ENCODE measurements around the gene PARD3.
A peak's percentile ranks its signal among the peaks of the same experiment; 100 is the strongest.

The PARD3 gene

DNA sequence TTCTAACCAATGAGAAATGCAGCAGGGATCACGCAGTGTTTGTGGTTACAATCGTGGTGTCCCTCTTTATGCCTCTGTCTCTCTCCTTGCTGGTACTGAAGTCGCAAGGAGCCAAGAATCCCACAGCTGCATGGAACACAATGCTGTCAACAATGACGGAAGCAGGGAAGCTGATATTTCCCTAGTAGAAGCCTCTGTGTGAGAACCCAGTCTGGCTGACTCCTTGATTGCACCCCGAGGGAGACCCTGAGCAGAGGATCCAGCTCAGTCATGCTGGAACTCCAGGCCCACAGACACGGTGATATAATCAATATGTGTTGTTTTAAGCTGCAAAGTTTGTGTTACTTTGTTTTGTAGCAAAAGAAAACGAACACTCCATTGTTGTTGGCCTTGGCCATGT lies 677.9 kb downstream of the PARD3 start:
- DNase-seq, result no peak

DNA sequence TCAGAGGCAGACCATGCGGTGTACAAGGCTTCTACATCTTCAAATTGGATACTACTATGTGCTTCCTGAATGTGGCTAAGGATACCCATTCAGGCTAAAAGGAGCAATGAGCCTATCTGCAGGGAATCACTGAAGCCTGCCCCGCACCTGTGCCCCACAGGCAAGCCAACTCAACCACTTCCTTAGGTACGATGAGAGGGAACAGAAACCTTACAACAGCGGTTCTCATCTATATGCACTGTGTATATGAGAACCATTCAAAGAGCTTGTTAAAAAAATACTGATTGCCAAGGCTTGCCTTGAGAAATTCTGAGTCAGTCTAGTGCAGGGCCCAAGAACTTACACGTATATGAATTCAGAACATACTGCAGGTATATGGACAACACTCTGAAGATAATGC lies 679.6 kb downstream of the PARD3 start:
- no peak for DNase-seq

DNA sequence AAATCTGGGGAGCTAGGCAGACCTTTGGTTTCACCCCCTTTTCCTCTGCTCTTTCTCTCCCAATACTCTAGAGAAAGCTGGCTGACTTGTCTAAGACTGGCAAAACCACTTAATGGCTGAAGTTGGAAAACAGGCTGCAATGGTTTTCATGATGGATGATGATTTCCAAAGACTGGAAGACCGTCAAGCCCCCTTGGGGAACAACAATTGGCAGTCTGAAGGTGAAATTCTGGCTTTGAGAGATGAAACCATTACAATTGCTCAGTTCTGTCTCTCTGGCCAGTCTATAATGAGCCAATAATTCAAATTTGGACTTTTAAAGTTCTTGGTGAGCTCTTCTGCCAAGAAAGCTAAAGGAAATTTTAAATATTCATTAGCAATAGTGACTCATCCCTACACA lies 680.5 kb downstream of the PARD3 start:
- DNase-seq, result no peak

DNA sequence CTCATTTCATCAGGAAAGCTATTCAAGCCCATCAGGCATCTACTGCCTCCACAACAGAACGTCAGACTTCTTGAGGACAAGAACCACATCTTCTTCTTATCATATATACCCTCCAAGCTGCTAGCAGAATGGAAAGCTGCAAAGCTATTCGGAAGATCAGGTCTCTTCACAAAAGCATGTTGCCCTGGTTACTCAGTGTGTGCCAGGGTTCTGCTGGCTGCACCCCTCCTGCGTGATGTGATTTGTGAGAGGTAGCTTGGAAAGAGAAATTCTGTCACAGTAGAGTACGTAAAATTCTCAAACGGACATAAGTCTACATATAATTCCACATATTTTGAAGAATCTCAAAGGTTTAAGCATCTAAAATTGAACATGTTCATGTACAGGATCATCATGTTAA lies 681.7 kb downstream of the PARD3 start:
- DNase-seq, result no peak

DNA sequence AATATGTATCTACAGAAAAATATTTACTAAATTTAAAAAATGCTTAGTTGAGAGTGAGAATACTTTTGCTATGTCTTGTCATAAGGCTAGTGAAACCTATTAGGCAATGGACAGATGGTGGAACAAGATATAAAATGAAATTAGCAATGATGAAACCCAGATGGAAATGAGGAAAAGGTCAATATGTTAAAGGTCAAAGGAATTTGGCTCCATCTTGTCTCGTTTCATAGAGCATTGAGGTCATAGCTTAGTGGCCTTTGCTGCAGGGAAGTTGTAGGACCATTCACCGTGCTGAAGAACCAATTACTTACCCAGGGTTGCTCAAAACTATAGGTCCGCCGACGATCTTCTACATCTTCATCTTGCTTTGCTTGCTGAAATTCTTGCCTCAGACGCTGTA lies 683.9 kb downstream of the PARD3 start:
- DNase-seq, result no peak

DNA sequence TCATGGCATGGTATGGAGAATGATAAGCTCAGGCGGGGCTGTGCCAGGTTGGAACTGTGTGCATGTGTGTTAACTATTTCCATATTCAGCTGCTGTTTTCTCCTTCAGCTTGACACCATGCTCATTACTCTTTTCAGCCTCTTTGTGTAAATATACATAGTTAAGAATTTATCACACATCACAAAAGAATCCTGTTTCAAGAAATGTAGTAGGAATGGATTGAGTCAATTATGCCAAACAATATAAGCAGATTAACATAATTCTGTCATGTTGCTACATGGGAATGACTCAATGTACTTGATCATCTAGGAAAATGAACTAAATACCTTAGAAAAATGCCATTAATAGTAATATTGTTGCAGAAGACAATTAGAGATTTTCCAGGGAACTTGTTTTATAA lies 687.4 kb downstream of the PARD3 start:
- DNase-seq, result no peak

DNA sequence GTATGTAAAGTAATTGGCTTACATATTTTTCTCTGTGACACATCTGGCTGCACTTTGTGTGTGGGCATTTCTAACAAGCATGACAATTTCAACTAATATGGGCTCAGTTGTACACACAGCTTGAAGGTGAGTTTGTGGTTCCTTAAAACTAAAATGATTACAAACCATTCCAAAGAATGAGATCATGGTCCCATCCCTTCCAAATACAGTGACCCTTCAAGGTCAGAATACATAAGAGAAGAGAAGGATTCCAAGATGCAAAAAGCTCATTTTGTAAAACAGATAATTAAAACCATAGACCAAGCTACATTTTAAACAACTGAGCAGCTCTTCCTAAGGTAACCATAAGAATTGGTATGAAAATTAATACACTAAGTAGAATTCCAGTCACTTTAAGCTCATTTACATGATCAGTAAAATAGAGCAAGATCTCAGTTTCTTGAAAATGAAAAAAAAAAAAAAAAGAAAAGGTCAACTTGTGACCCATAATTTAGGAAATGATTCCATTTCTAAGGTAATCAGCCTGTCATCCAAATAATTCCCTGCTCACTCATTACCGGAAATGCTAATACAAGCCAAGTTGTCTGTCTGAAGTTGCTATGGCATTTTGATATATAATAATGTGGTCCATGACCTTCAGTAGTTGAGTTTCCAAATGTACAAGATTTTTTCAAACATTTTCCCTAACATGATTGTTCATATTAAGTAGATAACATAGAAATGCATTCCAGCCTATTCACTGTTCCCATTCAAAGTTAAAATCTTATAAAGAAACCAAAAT lies 688.5 kb downstream of the PARD3 start:
- no peak for DNase-seq

DNA sequence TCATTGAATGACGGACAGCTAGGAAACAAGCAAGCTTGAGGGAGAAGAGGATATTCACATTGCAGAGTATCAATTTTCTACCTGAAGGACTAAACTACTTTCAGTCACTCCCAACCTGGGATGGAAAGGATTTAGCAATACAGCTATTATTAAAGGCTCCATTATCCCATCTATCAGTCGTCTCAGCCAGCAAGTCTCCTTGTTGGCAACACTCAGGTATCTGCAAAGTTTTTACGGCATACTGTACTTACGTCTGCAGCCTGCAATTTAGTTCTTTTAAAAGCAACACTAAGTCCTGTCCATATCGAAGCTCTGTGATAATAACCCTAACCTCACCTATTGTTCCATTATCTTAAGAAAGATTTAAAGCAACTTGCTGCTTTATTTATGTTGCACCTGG lies 689.4 kb downstream of the PARD3 start:
- peak; percentile 80 for DNase-seq

DNA sequence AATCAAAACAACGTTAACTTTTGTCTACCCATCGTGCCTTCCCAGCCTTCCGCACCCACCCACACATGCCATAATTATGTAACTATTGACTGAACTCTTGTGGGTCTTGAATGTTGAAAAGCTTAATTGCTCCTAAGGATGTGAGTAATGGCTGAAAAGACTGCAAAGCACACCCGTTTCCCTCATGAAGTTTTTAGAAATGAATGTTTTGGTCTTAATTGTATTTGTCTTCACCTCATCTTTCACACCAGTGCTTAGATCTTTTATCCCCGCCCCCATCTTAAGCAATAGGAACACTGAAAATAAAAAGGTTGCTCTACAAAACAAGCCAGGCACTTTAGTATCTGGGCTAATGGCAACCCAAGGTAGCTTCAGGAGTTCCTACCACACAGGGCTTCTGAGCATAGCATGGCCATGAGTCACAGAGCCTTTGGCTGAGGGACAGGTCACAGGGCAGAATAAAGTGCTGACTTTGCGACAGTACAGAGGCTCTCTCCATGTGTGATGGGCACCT lies 690.5 kb downstream of the PARD3 start:
- peak; percentile 70 for DNase-seq

DNA sequence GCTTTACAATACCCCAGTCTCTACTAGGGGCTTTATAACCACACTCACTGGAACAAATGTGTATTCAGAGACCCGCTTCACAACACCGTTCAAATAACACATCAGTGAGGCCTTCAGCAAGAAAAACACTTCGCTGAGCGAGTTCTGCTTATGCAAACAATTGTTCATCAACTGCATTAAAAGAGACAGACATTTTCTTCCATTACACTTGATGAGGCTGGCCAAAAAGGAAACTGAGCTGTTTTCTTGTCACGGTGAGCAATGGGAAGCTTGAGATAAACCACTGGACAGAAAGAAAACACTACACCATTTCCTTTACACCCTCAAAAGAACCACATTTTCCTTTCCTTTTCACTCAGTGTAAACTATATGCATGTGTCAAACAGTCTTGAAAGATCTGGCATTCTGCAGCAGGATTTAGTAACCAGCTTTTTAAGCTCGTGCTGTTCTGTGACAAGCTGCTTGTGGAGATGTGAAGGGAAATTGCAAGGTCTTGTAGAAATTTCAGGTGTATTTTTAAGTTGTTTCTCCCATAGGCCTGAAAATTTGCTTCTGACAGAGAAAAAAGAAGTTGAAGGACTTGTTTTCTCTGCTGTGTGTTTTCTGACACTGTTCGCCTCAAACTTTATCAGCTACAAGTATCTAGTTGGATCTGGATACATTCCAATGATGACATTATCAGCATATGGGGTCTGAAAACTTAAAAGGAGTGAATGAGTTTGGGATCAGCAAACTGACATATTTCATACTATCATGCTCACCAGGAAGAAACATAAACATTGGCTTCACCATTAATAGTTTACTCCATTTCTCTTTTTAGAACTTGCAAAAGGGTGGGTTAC lies 693.1 kb downstream of the PARD3 start:
- DNase-seq, result no peak

DNA sequence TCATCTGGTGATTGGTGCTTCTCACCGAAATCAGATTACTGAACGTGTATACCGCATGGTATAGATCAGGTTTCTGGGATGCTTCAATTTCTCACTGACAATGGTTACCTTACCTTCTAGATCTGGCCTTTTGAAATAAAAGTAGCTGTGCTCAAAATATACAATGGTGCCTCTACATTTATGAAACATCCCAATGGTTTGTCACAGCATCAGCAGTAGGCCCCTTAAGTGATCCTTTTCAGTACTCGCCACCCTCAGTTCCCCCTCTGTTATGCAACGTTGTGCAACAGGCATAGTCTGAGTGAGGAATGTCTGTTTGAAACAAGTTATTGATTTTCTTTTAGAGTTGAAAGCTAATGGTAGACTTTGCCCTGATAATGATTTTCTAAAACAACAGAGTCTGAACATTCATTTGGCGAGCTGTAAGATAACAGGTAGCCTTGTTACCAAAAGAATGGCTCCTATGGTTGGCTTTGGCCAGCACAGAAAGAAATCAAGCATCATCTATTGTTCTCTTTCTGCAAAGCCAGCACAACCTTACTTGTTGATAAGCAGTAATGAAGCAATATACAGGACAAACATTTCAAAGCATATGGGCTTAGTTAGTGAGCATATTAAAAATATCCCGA lies 693.9 kb downstream of the PARD3 start:
- no peak for DNase-seq

DNA sequence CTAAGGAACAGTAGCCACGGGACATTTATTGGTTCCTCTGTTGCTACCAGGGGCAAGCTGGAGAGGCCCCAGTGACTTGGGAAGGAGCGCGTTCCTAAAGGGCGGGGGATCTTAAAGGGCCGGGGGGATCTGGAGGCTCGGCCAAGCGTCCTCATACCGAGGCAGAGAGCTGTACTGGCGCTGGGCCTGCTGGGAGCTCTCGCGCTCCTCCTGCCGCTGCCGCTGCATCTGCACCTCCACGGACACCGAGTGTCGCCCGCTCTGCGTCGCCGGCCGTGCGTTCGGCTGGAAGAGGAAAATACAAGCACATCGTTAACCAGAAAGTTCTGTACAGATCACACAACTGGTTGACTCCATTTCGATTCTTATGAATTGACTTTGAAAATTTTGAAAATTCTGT lies 695.6 kb downstream of the PARD3 start:
- no peak for DNase-seq

DNA sequence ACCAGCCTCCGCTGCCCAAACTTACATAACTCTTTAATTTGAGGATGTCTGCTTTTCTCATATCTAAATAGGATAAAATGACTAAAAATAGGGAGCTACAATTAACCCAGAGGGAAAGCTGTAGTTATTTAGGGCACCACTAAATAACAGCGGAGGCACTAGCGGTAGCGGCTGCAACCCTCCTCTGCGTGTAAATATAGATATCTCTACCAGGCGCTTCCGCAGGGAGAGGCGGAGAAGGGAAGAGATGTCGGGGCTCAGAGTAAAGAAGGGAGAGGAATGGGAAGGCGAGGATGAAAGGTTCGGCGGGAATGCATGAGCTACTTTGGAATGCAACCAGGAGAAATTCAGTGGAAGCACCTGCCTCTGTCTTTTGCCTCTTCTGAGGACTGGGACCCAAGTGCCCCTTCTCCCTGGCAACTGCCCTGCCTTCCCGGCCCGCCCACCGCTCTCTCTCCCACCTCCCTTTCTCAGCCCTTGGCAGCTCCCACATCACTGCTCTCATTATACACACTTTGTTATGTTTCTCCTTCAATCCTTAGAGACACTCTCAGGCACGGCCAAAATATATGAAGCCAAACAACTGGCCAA lies 698.3 kb downstream of the PARD3 start:
- peak; percentile 25 for DNase-seq

DNA sequence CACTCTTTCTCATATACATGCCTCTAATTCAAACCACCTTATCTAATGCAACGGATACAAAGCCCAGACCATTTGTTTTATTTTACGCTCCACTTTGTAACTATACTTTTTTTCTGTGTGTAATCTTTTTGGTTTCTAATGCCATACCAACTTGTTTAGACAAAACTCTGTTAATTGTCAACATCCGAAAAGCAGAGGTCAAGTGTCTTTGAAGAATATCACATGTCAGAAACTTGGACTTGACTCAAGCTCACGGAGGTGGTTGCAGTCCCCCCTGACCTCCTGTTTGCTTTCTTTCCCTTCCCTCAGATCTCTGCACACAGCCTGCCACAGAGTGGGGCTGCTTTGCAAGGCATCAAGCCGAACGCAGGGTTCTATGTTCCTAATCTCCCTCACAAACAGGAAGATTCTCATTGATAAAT lies 698.9 kb downstream of the PARD3 start:
- no peak for DNase-seq

DNA sequence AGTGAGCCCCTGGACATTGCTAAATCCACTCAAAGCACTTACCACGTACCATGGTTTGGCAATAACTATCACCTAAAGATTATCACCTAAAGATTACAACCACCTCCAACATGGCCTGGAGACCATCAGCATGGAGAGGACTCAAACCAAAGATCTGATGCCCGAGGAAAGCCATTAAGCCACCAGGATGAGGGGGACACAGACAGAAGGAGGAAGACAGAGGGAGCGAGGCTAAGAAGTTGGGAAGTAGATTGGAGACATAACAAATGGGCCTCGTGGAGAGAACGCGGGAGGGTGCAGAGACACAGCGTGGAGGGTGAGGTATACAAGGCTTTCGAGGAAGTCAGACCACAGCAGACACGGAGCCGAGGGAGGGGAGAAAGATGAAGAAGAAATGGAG lies 700.2 kb downstream of the PARD3 start:
- no peak for DNase-seq

DNA sequence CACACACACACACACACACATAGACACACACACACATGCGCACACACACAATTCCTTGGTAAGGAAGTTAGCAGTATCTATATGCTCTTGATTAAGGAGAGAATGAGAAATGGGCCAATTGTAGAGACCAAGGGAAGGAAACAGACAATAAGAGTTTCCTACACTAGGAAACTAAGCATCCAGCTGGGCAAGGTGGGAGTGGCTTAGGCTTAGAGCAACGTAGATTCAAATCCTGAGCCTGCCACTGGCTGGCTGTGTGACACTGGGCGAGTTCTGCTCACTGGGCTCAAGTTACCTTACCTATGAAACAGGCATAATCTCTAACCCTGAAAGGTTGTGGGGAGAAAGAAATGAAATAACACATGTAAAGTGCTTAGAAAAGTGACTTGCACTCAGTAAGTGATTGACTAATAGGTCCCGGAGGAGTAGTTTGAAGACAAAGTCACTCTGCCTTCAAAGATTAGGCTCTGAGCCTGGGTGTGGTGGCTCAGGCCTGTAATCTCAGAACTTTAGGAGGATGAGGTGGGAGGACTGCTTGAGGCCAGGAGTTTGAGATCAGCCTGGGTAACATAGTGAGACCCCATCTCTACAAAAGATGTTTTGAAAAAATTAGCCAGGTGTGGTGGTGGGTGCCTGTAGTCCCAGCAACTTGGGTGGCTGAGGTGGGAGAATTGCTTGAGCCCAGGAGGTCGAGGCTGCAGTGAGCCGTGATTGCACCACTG lies 701.4 kb downstream of the PARD3 start:
- no peak for DNase-seq

DNA sequence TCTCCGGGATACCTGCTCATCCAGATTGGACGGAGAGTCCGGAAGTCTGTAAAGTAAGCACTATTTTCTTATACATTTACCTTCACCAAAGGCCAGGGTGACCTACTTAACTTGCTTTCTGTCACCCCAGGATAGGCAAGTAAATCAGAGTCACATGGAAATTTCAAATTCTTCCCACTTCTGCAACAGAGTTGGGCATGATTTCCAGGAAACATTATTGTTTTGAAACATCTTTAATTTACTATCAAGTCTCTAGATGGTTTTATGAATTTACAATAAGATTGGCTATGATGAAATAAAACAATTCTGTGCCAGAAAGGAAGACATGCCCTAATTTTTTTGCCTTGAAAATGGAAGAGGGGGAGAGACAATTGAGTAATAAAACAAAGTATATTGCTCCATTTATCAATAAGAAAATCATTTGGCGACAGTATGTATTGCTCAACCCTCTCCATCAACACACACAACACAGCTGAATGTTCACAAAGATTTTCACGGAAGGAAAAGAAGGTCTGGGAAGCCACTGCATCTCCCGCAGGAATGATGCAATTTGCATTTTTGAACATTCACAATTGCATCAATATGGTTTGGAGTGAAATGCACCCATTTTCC lies 702.8 kb downstream of the PARD3 start:
- DNase-seq, result no peak

DNA sequence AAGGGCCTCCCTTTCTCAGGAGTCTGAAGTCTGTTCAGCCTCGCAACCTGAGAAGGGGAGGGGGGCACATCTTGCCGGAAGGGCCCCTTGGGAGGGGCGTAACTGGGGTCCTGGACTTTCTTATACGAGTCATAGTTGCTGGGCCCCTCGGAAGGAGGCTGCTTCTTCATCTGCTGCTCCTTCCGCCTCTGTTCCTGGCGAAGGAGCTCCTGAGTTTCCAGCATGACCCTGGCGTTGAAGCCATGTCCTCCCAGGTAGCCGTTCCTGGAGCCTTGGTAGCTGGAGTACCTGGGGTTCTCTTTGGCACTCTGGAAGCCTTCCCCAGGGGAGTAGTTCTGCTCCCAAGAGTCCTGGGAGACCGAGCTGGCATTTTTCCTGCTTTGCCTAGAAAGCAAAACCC lies 703.9 kb downstream of the PARD3 start:
- DNase-seq, result no peak

DNA sequence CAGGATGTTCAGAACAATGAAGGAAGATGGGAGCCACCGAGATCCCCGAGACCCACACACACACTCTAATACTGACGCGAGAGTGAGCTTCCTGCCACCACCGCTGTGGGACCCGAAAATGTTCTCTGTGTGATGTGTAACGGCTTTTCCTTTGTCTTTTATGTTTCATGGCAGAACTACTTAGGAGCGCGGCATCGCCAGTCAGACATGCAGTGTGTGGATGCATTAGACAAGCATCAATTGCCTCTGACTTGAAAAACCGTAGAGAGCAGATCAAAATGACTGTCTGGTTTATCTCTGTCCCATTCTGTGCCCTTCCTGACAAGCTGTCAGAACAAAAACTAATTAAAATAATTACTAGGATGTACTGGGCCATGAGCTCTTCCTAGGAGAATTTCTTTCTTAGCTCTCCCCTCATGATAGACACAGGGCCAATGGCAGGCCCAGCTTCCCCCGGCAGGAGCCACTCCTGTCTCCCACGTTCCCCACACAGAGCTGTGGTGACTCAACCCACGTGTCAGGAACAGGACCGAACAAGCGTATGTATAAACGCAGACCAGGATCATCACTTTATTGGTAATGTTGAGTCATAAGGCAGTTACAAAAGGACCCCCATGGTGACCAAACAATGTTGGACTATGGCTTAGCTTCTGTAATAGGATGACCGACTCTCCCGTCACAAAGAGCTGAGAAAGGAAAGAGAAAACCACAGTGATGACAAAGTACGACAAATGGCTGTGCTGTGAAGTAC lies 705.0 kb downstream of the PARD3 start:
- peak; percentile 8 for DNase-seq

DNA sequence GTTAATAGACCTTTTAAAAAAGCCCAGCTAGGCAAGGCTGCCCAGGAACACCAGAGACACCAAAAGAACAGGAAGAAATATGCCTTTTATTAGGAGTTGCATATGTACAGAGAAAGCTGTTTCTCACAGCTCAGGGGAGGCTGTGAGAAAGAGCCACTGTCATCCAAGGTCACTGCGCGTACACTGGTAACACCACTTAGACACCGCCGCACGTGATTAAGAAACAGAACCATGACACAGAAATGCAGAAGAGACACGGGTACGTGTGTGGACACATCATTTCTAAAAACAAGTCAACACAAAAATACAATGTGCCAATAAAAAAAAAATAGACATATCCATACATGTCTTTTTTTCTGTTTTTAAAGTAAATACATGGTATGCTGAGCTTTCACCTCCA lies 705.6 kb downstream of the PARD3 start:
- no peak for DNase-seq

Data from NCI-H2227 treated with DMSO at 0.1 percent for 48 hours (cell line).